Measurements from ENCODE around the gene TRIM7. TPM values are rescaled to one million over a fixed set of nuclear protein-coding genes. Genes with fewer than 3 reads are reported as not detected.
A peak's percentile ranks its signal among the peaks of the same experiment; 100 is the strongest.

The TRIM7 gene
- total RNA-seq, 2 experiments from 2014 or later: 1.1 to 3.0 TPM

- intact Hi-C loops (cut with micrococcal nuclease): loop anchor here (2.0 kb wide), 1 partner anchor 34 kb away; the partner anchor contains the start of gene TRIM41
- no peak for TF ChIP-seq CTCF (IDR thresholded peaks at IDR 0.05)
- peak overlapping the region; percentile 97 for H3K27ac Mint-ChIP-seq
- ATAC-seq (peak; percentile 3), DNase-seq (peak; percentile 86)
- ChIA-PET POLR2A (interaction anchor here (0.6 to 9.3 kb wide), 13 partner anchors 10 to 357 kb away, joined by 3 to 159 read pairs (median 6); partner anchors contain the start of genes RACK1, TRIM41, TRIM52 and TRIM7), CTCF (interaction anchor here (1.0 to 7.8 kb wide), 5 partner anchors 16 to 34 kb away, joined by 3 to 80 read pairs (median 3); partner anchors contain the start of genes TRIM41 and TRIM7)
- peak overlapping the region; percentile 91 for H3K4me3 Mint-ChIP-seq
- peaks cover 34% of the 10 kb centered on the region for H3K4me1 Mint-ChIP-seq (ENCODE audit: low read depth)
- peaks cover 2% of the 10 kb centered on the region for H3K27me3 Mint-ChIP-seq
- H3K36me3 Mint-ChIP-seq (ENCODE audit: low read depth): peaks cover 9% of the 10 kb centered on the region
- no peaks in the 10 kb centered on the region for H3K9me3 Mint-ChIP-seq
Measured at GRCh38 chr5:181188700-181189362, 16.2 kb downstream of the TRIM7 start.

DNA sequence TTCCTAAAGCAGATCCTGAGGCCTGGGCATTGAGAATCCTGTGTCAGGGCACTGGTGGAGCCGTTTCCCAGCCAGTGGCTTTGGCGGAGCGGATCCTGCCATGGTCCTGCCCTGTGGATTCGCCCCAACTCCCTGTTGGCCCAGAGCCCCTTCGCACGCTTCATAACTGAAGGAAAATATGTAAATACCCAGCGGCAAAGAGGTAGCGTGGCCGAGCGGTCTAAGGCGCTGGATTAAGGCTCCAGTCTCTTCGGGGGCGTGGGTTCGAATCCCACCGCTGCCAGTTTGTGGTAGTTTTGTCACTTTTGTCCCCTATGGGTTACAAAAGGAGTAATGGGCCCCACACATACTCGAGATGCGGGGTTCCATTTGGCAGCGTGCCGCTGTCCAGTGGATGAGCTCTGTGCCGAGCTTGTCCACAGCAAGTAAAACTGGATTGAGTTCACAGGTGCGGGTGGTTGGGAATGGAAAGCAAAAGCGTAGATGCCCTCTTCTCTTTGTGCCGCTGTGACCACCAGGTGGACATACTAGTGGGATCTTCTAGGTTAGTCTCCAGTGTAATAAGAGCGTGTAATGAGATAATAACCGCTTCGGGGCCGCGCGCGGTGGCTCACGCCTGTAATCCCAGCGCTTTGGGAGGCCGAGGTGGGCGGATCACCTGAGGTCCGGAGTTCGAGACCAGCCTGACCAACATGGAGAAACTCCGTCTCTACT is 17.3 kb downstream of the TRIM7 start:
- Mint-ChIP-seq H3K27me3 (peaks cover 4% of the 10 kb centered on the region), H3K36me3 (ENCODE audit: low read depth) (peaks cover 6% of the 10 kb centered on the region), H3K4me3 (peak overlapping the region; percentile 91), H3K9me3 (no peaks in the 10 kb centered on the region), H3K4me1 (ENCODE audit: low read depth) (peaks cover 26% of the 10 kb centered on the region), H3K27ac (peak overlapping the region; percentile 97)
- intact Hi-C loops (cut with micrococcal nuclease): loop anchor here (2.0 kb wide), 1 partner anchor 35 kb away; the partner anchor contains the start of gene TRIM41
- DNase-seq: peak; percentile 86
- CTCF ChIA-PET: interaction anchor here (1.0 to 7.8 kb wide), 2 partner anchors 17 to 19 kb away, joined by 3 to 80 read pairs; partner anchors contain the start of gene TRIM7
- TF ChIP-seq CTCF (IDR thresholded peaks at IDR 0.05): no peak
- POLR2A ChIA-PET: interaction anchor here (0.8 to 9.3 kb wide), 8 partner anchors 15 to 351 kb away, joined by 3 to 159 read pairs (median 10); partner anchors contain the start of genes RACK1, TRIM41 and TRIM7
- no peak for ATAC-seq

DNA sequence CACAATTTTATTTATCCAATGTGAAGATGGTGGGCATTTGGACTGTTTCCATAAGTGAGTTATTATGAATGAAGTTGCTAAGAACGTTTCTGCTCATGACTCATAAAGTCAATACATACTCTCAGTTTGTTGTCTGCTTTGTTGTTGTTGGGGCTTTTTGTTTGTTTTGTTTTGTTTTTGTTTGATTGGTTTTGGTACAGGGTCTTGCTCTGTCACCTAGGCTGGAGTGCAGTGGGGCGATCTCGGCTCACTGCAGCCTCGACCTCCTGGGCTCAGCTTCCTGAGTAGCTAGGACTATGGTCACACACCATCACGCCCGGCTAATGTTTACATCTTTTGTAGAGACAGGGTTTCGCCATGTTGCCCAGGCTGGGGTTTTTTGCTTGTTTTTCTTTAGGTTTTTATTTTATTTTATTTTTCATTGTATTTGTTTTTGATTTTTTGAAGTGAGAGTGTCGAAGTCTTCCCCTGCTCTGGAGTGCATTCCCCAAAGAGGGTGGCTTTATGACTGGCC is 18.0 kb downstream of the TRIM7 start:
- Mint-ChIP-seq H3K27me3 (peaks cover 4% of the 10 kb centered on the region), H3K4me3 (no peak overlapping the region), H3K27ac (peak overlapping the region; percentile 97), H3K9me3 (no peaks in the 10 kb centered on the region), H3K4me1 (ENCODE audit: low read depth) (peaks cover 30% of the 10 kb centered on the region), H3K36me3 (ENCODE audit: low read depth) (peaks cover 6% of the 10 kb centered on the region)
- no peak for DNase-seq
- ChIA-PET CTCF (interaction anchor here (1.0 to 7.8 kb wide), 2 partner anchors 18 to 19 kb away, joined by 3 to 80 read pairs; partner anchors contain the start of gene TRIM7), POLR2A (interaction anchor here (0.8 to 9.3 kb wide), 5 partner anchors 14 to 350 kb away, joined by 3 to 159 read pairs (median 8); partner anchors contain the start of genes RACK1 and TRIM7)
- intact Hi-C loops (cut with micrococcal nuclease): no loop called here
- TF ChIP-seq CTCF (IDR thresholded peaks at IDR 0.05): no peak
- no peak for ATAC-seq

DNA sequence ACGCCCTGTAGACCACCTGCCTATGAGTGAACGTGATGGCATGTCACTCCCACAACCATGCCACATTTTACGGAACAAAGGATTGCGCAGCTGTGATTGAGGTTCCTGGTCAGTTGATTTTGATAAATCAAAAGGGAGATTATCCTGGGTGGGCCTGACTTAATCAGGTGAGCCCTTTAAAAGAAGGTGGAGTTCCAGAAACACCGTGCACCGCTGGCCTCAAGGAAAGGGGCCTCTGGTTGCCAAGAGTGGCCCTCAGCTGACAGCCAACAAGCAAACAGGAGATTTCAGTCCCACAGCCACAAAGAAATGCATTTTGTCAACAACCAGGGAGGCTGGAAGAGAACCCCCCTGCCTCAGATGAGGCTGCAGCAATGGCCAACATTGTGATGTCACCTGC is 19.0 kb downstream of the TRIM7 start:
- no peak for TF ChIP-seq CTCF (IDR thresholded peaks at IDR 0.05)
- peaks cover 2% of the 10 kb centered on the region for H3K36me3 Mint-ChIP-seq (ENCODE audit: low read depth)
- H3K9me3 Mint-ChIP-seq: no peaks in the 10 kb centered on the region
- POLR2A ChIA-PET: interaction anchor here (1.9 to 5.0 kb wide), 5 partner anchors 11 to 75 kb away, joined by 6 to 46 read pairs (median 11); partner anchors contain the start of genes RACK1 and TRIM52
- ATAC-seq: no peak
- intact Hi-C loops (cut with micrococcal nuclease): no loop called here
- CTCF ChIA-PET: interaction anchor here (1.0 to 2.6 kb wide), 3 partner anchors 12 to 18 kb away, joined by 3 to 34 read pairs (median 8); no protein-coding TSS in a partner anchor
- DNase-seq: no peak
- peaks cover 28% of the 10 kb centered on the region for H3K4me1 Mint-ChIP-seq (ENCODE audit: low read depth)
- no peak overlapping the region for H3K27ac Mint-ChIP-seq
- no peak overlapping the region for H3K4me3 Mint-ChIP-seq
- peaks cover 4% of the 10 kb centered on the region for H3K27me3 Mint-ChIP-seq

Measured in activated CD8-positive, alpha-beta T cell treated with anti-CD3 and anti-CD28 coated beads for 36 hours (primary cell).